Mucosa of descending colon (tissue), 3 donors: ENCODE data around the gene CCNG2. TPM values are rescaled to one million over a fixed set of nuclear protein-coding genes. Genes with fewer than 3 reads are reported as not detected.
A peak's percentile ranks its signal among the peaks of the same experiment; 100 is the strongest.
"Not testable (repeated sequence)": the region's sequence is repeated elsewhere in the genome, so short reads cannot be mapped to it uniquely, and the experiment has no call there.

Experiments used
- ATAC-seq: fragments of 200-7000 bp; cut with Tn5 transposase; one replicate; pipeline ENCODE4 v1.9.1; 2020; ENCODE audit warnings: mild to moderate bottlenecking, moderate library complexity
- DNase-seq, 3 donors: peaks; one replicate each; pipeline ENCODE4 v3.0.0-alpha.2; 2020
- H3K36me3 ChIP-seq: fragments of 200-600 bp; one replicate; pipeline ENCODE4 v1.8.0; 2021; ENCODE audit warnings: low read depth, mild to moderate bottlenecking
- H3K4me1 ChIP-seq: fragments of 200-600 bp; one replicate; pipeline ENCODE4 v1.8.0; 2021; ENCODE audit warnings: low read depth, mild to moderate bottlenecking
- H3K4me3 ChIP-seq: fragments of 200-600 bp; one replicate; pipeline ENCODE4 v1.8.0; 2021; ENCODE audit warnings: mild to moderate bottlenecking
- H3K9me3 ChIP-seq: fragments of 200-600 bp; one replicate; pipeline ENCODE4 v1.8.0; 2021; ENCODE audit warnings: mild to moderate bottlenecking
- CTCF ChIP-seq: fragments of 200-600 bp; IDR thresholded peaks from one replicate; pipeline ENCODE4 v1.8.0; 2022; ENCODE audit warnings: antibody characterized with exemption, mild to moderate bottlenecking
- intact Hi-C, 2 donors: fragments of 100-400 bp; cut with DNase I in 1 of 2; cut with micrococcal nuclease in 1 of 2; formaldehyde crosslinking; loops; one replicate each; pipeline versions ENCODE4 v1.11.0 to v1.11.1; 2022; cut with DNase I, micrococcal nuclease
- total RNA-seq, 3 donors: library from RNA; stranded (reverse); fragmentation: NEBNext Ultra II Directional in 2 of 3; extraction: Animal tissue kit (Norgen Biotek cat#: 25700) in 2 of 3; gene quantifications; one replicate each; pipeline versions ENCODE4 v1.2.1 to v1.2.4, GENCODE V29; 2021 to 2023
- donor health status: DM: no; HTN: no; CAD: no; lungs with moderate emphysema.
- donor health status: DM: no; HTN: no; CAD: no.
- donor health status: DM: no; HTN: yes; CAD: no.

Gene CCNG2
- total RNA-seq, 3 donors from 2014 or later: 36.1 to 86.5 (median 64.8) TPM

GRCh38 chr4:77127215-77127614 lies 29.8 kb upstream of the CCNG2 start:
- no peak overlapping the region for H3K4me3 ChIP-seq
- H3K4me1 ChIP-seq: peaks cover 6% of the 10 kb centered on the region
- H3K9me3 ChIP-seq: no peaks in the 10 kb centered on the region
- no peak for TF ChIP-seq CTCF
- H3K36me3 ChIP-seq: no peaks in the 10 kb centered on the region
- intact Hi-C loops: no loop called here
- DNase-seq (no peak), ATAC-seq (peak; percentile 14)

- peak; percentile 47 for ATAC-seq
- no peak for DNase-seq
- no peaks in the 10 kb centered on the region for H3K36me3 ChIP-seq
- H3K4me3 ChIP-seq: no peak overlapping the region
- no peak for TF ChIP-seq CTCF
- no peaks in the 10 kb centered on the region for H3K9me3 ChIP-seq
- intact Hi-C loops: no loop called here
- H3K4me1 ChIP-seq: peaks cover 6% of the 10 kb centered on the region
These were observed 29.0 kb upstream of the CCNG2 start for GRCh38 chr4:77127837-77128621.

GRCh38 chr4:77132652-77133312 lies 24.2 kb upstream of the CCNG2 start:
- H3K4me3 ChIP-seq: no peak overlapping the region
- no peak for ATAC-seq
- no peaks in the 10 kb centered on the region for H3K9me3 ChIP-seq
- no peak for DNase-seq
- no peak for TF ChIP-seq CTCF
- H3K4me1 ChIP-seq: peaks cover 6% of the 10 kb centered on the region
- H3K36me3 ChIP-seq: no peaks in the 10 kb centered on the region
- intact Hi-C loops: no loop called here

- H3K4me3 ChIP-seq, H3K9me3 ChIP-seq, ATAC-seq, H3K4me1 ChIP-seq, H3K36me3 ChIP-seq, DNase-seq, intact Hi-C loops: not testable (repeated sequence)
These were observed 19.6 kb upstream of the CCNG2 start for GRCh38 chr4:77137448-77137847.

GRCh38 chr4:77141964-77142645 lies 14.9 kb upstream of the CCNG2 start:
- DNase-seq: no peak
- ATAC-seq: peak; percentile 51
- Histone ChIP-seq H3K36me3 (no peaks in the 10 kb centered on the region), H3K4me3 (no peak overlapping the region), H3K9me3 (no peaks in the 10 kb centered on the region), H3K4me1 (peaks cover 26% of the 10 kb centered on the region)
- no peak for TF ChIP-seq CTCF
- intact Hi-C loops: no loop called here

- peak; percentile 18 for ATAC-seq
- intact Hi-C loops: no loop called here
- Histone ChIP-seq H3K36me3 (no peaks in the 10 kb centered on the region), H3K4me1 (peaks cover 27% of the 10 kb centered on the region), H3K9me3 (no peaks in the 10 kb centered on the region), H3K4me3 (no peak overlapping the region)
- TF ChIP-seq CTCF: no peak
- DNase-seq: no peak
These were observed 14.4 kb upstream of the CCNG2 start for GRCh38 chr4:77142646-77143028.
